H1 (cell line): Measurements from ENCODE around the gene ANKRD60. TPM values are rescaled to one million over a fixed set of nuclear protein-coding genes. Genes with fewer than 3 reads are reported as not detected.

Source experiments
- BRCA1 ChIP-seq: IDR thresholded peaks from 2 replicates; pipeline ENCODE4 v1.6.1; 2012; ENCODE audit warnings: low read depth, low read length, improper control_type of control experiment
- JUND ChIP-seq: IDR thresholded peaks from 2 replicates; pipeline ENCODE4 v1.6.1; 2011; ENCODE audit warnings: mild to moderate bottlenecking, improper control_type of control experiment, low read length
- SP4 ChIP-seq: IDR thresholded peaks from 2 replicates; pipeline ENCODE4 v1.6.1; 2012; ENCODE audit warnings: low read length, inconsistent platforms
- polyA plus RNA-seq, 7 experiments: library from polyadenylated mRNA; depleted of rRNA in 3 of 7; stranded (reverse) in 5 of 7; unstranded in 2 of 7; fragments of >200 nt in 5 of 7; fragments of 200-250 nt in 2 of 7; gene quantifications; 1 replicate in 5 of 7; 2 replicates in 1 of 7; 4 replicates in 1 of 7; pipeline versions ENCODE4 v1.2.1 to v1.2.3, GENCODE V29; 2011 to 2013; ENCODE audit warnings: missing spikeins in 2 of 7, mixed read lengths in 2 of 7
- total RNA-seq: library from RNA; stranded (reverse); fragmentation: NEBNext Ultra II Directional; extraction: Animal tissue kit (Norgen Biotek cat#: 25700); gene quantifications from 2 replicates; pipeline ENCODE4 v1.2.1, GENCODE V29; 2021
- TF ChIP-seq, protein P1 (sequence below), 3 experiments: IDR thresholded peaks; 1 replicate in 2 of 3; 2 replicates in 1 of 3; pipeline versions ENCODE4 v1.5.1 to v1.6.1; 2011; ENCODE audit warnings: low read length in 3 of 3, mild to moderate bottlenecking in 3 of 3, inconsistent platforms in 2 of 3, low read depth in 1 of 3, moderate library complexity in 1 of 3; ENCODE audit not compliant: insufficient read depth in 1 of 3; ENCODE audit errors: control extremely low read depth in 1 of 3

Gene ANKRD60
- total and polyA plus RNA-seq, 2 of the 8 experiments (the other 6 are each of a cell fraction or from before 2014, with no cell fraction given), result not detected

DNA sequence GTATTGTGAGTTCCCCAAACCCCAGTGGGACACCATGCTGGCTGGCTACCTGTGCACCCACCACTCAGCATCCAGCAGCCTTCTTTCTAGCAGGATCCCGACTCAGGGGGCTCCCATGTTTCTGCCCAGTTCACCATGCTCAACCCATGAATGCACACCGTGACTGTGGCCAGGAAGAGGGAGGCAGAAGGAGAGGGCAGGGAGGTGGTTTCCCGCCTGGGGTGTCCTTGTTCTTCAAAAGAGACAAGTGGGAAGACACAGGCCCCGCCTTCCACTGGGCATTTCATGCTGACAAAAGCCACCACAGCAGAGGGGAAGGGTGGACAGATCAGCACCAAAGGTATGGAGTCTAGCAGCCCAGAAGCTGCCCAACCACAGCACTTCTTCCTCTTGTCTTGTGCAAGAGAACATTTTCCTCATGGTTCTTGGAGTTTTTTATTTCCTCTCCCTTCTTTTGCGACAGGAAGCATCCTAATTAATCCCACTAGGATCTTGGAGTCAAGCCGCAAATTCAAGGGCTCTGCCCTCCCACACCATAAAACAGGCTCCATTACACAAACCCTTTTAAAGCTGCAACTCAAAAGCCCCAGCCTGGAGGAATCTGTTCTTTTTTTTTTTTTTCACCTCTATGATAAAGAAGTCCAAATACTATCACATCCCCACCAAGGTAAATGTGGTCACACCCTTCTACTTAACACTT is 13.5 kb upstream of the ANKRD60 start (continued):
- TF ChIP-seq, protein P1, sequence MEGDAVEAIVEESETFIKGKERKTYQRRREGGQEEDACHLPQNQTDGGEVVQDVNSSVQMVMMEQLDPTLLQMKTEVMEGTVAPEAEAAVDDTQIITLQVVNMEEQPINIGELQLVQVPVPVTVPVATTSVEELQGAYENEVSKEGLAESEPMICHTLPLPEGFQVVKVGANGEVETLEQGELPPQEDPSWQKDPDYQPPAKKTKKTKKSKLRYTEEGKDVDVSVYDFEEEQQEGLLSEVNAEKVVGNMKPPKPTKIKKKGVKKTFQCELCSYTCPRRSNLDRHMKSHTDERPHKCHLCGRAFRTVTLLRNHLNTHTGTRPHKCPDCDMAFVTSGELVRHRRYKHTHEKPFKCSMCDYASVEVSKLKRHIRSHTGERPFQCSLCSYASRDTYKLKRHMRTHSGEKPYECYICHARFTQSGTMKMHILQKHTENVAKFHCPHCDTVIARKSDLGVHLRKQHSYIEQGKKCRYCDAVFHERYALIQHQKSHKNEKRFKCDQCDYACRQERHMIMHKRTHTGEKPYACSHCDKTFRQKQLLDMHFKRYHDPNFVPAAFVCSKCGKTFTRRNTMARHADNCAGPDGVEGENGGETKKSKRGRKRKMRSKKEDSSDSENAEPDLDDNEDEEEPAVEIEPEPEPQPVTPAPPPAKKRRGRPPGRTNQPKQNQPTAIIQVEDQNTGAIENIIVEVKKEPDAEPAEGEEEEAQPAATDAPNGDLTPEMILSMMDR (IDR thresholded peaks at IDR 0.05; ENCODE audit: control extremely low read depth in 1 of 3, insufficient read depth in 1 of 3, low read depth in 1 of 3, low read length in 3 of 3), result no peak
- TF ChIP-seq SP4, result no peak
- no peak for TF ChIP-seq BRCA1
- TF ChIP-seq JUND, result no peak
